ENCODE results near the gene EIF4H.
A peak's percentile ranks its signal among the peaks of the same experiment; 100 is the strongest.
"Not testable (repeated sequence)": the region's sequence is repeated elsewhere in the genome, so short reads cannot be mapped to it uniquely, and the experiment has no call there.

Gene EIF4H

DNA sequence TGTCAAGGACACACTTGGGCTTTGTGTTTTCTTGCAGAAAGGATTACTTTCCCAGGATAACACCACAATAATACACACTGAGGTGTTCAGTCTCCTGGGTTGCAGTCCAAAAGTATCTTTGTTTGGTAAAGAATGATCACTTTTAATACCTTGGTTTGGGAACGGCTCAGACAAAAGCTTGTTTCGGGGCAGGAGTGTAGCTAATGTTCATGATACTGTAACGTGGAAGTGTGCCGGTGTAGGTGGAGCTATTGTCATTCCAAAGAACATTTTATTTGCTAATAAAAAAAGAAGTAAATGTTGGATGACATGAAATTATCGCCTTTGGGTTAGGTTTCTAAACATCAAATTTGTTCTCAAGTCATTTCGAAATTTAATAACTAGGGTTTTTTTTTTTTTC, 1.2 kb downstream of the EIF4H start:
- DNase-seq (ENCODE audit: low spot score), result no peak

DNA sequence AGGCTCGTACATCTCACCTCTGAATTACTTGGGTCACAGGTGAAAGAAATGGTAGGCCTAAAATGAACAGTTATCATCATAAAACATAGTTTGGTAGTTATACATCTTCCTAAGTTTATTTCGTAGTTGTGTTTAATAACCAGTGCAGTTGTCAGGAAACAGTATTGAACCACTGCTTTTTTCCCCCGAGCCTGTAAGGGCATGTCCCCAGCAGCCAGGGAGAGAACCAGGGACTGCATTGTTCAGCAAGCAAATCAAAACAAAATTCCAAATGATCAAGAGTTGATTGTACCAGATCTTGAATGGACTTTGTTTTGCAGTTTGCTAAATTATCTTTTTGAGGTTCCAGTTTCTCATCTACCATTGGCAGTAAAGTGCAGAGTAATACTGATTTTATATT, 2.4 kb downstream of the EIF4H start:
- no peak for DNase-seq (ENCODE audit: low spot score)

- DNase-seq (ENCODE audit: low spot score), result no peak
These were observed 4.5 kb downstream of the EIF4H start for GRCh38 chr7:74178632-74179031.

DNA sequence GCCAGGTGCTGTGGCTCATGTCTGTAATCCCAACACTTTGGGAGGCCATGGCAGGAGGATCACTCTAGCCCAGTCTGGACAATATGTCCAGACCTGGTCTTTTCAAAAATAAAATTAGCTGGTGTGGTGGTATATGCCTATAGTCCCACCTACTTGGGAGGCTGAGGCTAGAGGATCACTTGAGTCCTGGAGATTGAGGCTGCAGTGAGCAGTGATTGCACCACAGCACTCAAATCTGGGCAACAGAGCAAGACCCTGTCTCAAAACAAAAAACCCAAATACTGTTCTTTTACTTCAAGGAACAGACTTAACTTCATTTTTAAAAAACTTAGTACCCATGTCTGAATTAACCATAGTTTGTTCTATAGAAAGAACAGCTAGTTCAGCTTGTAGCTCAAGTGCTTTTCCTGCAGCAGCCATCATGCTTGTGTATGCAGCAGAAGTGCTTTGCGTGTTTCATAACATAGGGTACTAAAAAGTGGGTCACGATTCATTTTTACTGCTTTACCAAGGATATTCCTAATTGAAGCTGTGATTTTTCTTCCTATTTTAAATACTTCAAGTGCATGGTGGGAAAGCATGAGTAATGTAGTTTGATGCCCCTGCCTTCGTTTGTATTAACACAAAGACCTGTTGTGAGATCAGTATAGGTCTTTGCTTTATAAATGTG, 5.9 kb downstream of the EIF4H start:
- peak; percentile 48 for DNase-seq (ENCODE audit: low spot score)

DNA sequence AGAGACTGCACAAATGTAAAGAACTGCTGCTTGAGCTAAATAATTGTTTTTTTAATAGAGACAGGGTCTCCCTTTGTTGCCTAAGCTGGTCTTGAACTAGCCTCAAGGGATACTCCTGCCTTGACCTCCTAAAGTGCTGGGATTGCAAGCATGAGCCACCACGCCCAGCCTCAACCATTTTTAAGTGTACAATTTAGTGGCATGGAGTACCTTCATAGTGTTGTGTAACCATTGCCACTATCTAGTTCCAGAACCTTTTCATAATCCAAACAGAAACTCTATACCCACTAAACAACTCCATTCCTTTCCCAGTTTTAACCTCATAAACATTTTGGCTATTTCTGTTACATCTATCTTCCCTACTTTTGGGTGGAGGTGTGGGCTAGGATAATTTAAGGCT, 6.7 kb downstream of the EIF4H start:
- DNase-seq (ENCODE audit: low spot score), result no peak

DNA sequence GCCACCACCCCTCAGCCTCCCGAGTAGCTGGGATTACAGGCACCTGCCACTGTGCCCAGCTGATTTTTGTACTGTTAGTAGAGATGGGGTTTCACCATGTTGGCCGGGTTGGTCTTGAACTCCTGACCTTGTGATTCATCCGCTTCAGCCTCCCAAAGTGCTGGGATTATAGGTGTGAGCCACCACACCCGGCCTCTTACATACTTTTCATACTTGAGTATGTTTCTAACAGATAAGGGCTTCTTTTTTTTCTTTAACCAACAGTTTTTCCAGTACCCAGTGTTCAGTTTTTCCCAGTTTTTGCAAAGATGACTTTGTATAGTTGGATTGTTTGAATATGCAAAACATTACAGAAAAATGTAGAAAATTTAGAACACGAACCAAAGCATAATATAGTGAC, 7.7 kb downstream of the EIF4H start:
- no peak for DNase-seq (ENCODE audit: low spot score)

- DNase-seq (ENCODE audit: low spot score), result no peak
These were observed 8.4 kb downstream of the EIF4H start for GRCh38 chr7:74182453-74183090.

DNA sequence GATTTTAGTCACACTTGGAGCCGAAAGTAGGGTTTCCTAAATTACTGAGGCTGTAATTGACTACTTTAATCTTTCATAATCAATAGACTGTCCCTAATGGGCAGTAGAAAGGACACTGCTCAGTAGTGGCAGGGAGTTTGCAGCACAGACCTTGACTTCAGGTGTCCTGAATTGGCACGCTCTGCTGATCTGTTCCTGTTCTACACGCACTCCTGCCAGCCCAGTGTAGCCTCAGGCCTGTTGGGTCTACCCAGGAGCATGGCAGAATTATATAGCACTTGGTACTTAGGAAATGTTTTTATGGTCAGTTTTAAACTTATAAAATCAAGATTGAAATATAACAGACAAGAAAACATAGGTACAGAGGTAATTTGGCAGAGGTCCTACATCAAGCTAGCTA, 9.0 kb downstream of the EIF4H start:
- DNase-seq (ENCODE audit: low spot score), result no peak

GRCh38 chr7:74183653-74184450, 9.7 kb downstream of the EIF4H start:
- no peak for DNase-seq (ENCODE audit: low spot score)

DNA sequence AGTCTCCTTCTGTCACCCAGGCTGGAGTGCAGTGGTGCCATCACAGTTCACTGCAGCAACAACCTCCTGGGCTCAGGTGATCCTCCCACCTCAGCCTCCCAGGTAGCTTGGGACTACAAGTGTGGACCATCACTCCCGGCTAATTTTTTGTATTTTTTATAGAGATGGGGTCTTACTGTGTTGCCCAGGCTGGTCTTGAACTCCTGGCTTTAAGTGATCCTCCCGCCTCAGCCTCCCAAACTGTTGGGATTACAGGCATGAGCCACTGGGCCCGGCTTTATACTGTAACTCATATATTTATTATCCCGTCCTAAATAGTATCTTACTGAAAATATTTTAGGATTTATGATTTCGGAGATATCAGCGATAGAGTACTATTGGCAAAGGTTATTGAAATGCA, 10.9 kb downstream of the EIF4H start:
- DNase-seq (ENCODE audit: low spot score), result no peak

- DNase-seq (ENCODE audit: low spot score), result no peak
These were observed 11.5 kb downstream of the EIF4H start for GRCh38 chr7:74185636-74186035.

GRCh38 chr7:74187915-74188675, 13.9 kb downstream of the EIF4H start:
- DNase-seq (ENCODE audit: low spot score), result peak; percentile 54

DNA sequence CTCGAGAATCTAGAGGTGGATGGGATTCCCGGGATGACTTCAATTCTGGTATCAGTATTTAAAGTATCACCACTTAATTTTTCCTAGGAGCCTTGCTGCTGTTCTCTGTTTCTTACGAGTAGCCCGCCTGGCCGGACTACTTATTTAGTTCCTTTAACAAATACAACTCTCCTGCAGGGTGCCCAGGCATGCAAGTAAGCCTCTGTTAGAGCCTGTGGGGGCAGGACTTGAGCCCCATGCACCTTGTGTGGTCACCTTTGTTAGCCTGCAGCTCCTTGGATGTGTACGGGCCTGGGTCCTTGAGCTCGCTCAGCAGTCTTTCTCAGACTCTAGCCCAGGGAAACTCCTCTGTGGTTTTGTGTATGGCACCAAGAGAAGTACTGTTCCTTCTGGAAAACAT, 16.1 kb downstream of the EIF4H start:
- no peak for DNase-seq (ENCODE audit: low spot score)

DNA sequence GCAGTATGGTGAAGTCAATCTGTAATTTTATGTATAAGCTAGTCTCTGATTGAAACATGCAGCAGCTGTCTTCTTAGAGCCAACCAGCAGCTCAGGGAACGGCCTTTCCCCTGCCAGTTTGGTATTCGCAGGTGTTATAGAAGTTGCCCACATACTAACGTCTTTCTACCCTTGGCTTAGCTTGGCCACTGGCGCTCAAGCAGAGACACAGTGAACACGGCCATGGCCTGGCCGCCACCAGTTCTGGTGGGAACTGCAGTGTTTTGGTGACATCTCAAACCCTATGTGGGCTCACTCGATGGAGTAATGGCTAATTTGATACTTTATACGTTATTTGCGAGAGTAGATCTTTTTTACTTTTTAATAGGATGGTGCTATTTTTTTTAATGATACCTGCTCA, 17.1 kb downstream of the EIF4H start:
- no peak for DNase-seq (ENCODE audit: low spot score)

GRCh38 chr7:74193054-74193453, 18.9 kb downstream of the EIF4H start:
- DNase-seq (ENCODE audit: low spot score), result no peak

DNA sequence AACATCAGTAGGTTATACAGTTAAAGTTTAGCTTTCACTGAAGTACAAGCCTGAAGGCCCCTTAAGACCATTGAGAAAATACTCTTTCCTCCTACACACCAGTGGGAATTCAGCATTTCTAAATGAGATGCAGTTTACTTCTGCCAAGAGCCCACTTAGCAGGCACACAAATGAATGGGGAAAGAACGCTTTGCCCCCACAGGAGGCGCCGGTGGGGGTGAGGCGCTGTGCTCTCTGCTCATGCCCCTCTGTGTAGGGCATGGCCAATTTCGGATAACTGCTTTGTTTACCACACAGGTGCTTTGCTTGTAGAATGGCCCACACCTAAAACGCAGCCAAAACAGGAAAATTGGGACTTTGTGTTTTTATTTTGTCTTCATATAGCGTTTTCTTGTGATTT, 19.8 kb downstream of the EIF4H start:
- DNase-seq (ENCODE audit: low spot score), result no peak

DNA sequence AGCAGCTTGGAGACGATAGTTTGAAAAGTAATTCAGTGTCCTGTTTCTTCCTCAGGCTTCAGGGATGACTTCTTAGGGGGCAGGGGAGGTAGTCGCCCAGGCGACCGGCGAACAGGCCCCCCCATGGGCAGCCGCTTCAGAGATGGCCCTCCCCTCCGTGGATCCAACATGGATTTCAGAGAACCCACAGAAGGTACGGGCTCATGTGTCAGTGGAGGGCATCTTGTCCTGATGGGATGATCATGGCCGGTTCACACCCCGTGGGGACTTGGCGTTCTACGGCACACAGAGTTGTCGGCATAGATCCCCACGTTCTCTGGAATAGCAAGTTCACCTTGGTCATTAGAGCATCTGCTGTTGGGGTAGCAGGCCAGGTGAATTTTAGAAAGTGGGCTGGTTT, 20.5 kb downstream of the EIF4H start:
- no peak for DNase-seq (ENCODE audit: low spot score)

GRCh38 chr7:74195139-74195860, 21.1 kb downstream of the EIF4H start:
- DNase-seq (ENCODE audit: low spot score), result not testable (repeated sequence)

DNA sequence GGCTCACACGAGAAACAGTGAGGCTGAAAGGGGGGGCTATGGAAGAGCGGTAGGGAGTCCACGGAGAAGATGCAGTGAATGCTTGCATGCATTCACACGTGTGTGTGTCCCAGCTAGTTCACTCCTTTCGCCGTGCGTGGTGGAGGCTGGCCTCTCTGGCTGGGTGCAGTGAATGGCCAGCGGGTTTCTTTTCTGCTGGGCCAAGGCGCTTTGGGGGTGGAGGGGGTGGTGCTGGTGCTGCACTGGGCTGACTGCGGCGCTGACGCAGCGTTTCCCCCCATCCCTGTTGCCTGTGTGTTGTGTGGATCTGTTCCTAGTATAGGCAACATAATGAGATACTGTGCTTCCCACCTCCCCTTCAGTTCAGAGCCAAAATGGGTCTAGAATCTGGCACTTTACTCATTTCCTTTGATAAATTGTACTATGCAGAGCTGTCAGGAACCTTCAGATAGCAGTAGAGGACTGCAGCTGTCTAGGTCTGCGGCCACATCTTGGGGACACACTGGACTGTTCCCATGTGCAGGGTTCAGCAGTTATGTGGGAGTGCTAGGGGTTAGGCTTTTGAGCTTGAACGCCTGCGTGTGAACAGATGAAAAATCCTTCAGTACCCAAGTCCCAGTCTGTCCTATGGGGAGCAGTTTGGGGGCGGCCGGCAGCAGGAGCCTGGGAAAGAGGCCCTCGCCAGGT, 22.0 kb downstream of the EIF4H start:
- DNase-seq (ENCODE audit: low spot score), result not testable (repeated sequence)

GRCh38 chr7:74197449-74198124, 23.4 kb downstream of the EIF4H start:
- no peak for DNase-seq (ENCODE audit: low spot score)
